IPS-15b (cell line): ENCODE measurements around the gene ARHGAP6.
"Not testable (repeated sequence)": the region's sequence is repeated elsewhere in the genome, so short reads cannot be mapped to it uniquely, and the experiment has no call there.

ENCODE experiments used
- H3K27me3 ChIP-seq: one replicate; pipeline ENCODE4 v1.6.1; 2013; ENCODE audit warnings: low read length; ENCODE audit not compliant: control insufficient read depth, insufficient read depth
- H3K36me3 ChIP-seq: one replicate; pipeline ENCODE4 v1.6.1; 2013; ENCODE audit warnings: low read length; ENCODE audit not compliant: control insufficient read depth, insufficient read depth
- H3K4me1 ChIP-seq: one replicate; pipeline ENCODE4 v1.6.1; 2013; ENCODE audit warnings: mild to moderate bottlenecking, low read length; ENCODE audit not compliant: control insufficient read depth, insufficient read depth
- H3K4me3 ChIP-seq: one replicate; pipeline ENCODE4 v1.5.1; 2013; ENCODE audit warnings: low read depth, low read length
- H3K9ac ChIP-seq: one replicate; pipeline ENCODE4 v1.6.1; 2013; ENCODE audit warnings: low read depth, mild to moderate bottlenecking, low read length
- H3K9me3 ChIP-seq: one replicate; pipeline ENCODE4 v1.6.1; 2013; ENCODE audit warnings: mild to moderate bottlenecking, low read length; ENCODE audit not compliant: control insufficient read depth, insufficient read depth

ARHGAP6 gene

GRCh38 chrX:11629593-11630211, 36.0 kb downstream of the ARHGAP6 start:
- H3K36me3 ChIP-seq: no peaks in the 10 kb centered on the region
- H3K9ac ChIP-seq: no peak overlapping the region
- no peaks in the 10 kb centered on the region for H3K27me3 ChIP-seq
- no peaks in the 10 kb centered on the region for H3K9me3 ChIP-seq
- H3K4me1 ChIP-seq: no peaks in the 10 kb centered on the region
- H3K4me3 ChIP-seq: no peak overlapping the region

GRCh38 chrX:11628399-11628798, 37.3 kb downstream of the ARHGAP6 start:
- Histone ChIP-seq H3K4me3 (no peak overlapping the region), H3K9ac (no peak overlapping the region), H3K4me1 (no peaks in the 10 kb centered on the region), H3K36me3 (no peaks in the 10 kb centered on the region), H3K9me3 (no peaks in the 10 kb centered on the region), H3K27me3 (no peaks in the 10 kb centered on the region)

- no peaks in the 10 kb centered on the region for H3K4me1 ChIP-seq
- no peaks in the 10 kb centered on the region for H3K36me3 ChIP-seq
- H3K4me3 ChIP-seq: no peak overlapping the region
- H3K9me3 ChIP-seq: no peaks in the 10 kb centered on the region
- H3K9ac ChIP-seq: no peak overlapping the region
- no peaks in the 10 kb centered on the region for H3K27me3 ChIP-seq
Measured at GRCh38 chrX:11626351-11626750, 39.4 kb downstream of the ARHGAP6 start.

- Histone ChIP-seq H3K27me3 (no peaks in the 10 kb centered on the region), H3K4me3 (no peak overlapping the region), H3K9me3 (no peaks in the 10 kb centered on the region), H3K9ac (no peak overlapping the region), H3K36me3 (no peaks in the 10 kb centered on the region), H3K4me1 (no peaks in the 10 kb centered on the region)
Measured at GRCh38 chrX:11619441-11619840, 46.3 kb downstream of the ARHGAP6 start.

- not testable (repeated sequence) for H3K36me3 ChIP-seq, H3K27me3 ChIP-seq, H3K4me1 ChIP-seq, H3K9me3 ChIP-seq, H3K4me3 ChIP-seq, H3K9ac ChIP-seq
Measured at GRCh38 chrX:11614253-11614652, 51.5 kb downstream of the ARHGAP6 start.

GRCh38 chrX:11611965-11612364, 53.8 kb downstream of the ARHGAP6 start:
- H3K27me3 ChIP-seq: no peaks in the 10 kb centered on the region
- H3K4me1 ChIP-seq: no peaks in the 10 kb centered on the region
- H3K9ac ChIP-seq: no peak overlapping the region
- peaks cover 3% of the 10 kb centered on the region for H3K9me3 ChIP-seq
- no peak overlapping the region for H3K4me3 ChIP-seq
- H3K36me3 ChIP-seq: no peaks in the 10 kb centered on the region

GRCh38 chrX:11611161-11611560, 54.6 kb downstream of the ARHGAP6 start:
- no peaks in the 10 kb centered on the region for H3K36me3 ChIP-seq
- no peak overlapping the region for H3K4me3 ChIP-seq
- H3K9me3 ChIP-seq: peaks cover 3% of the 10 kb centered on the region
- H3K9ac ChIP-seq: no peak overlapping the region
- no peaks in the 10 kb centered on the region for H3K27me3 ChIP-seq
- H3K4me1 ChIP-seq: no peaks in the 10 kb centered on the region

- no peaks in the 10 kb centered on the region for H3K4me1 ChIP-seq
- H3K27me3 ChIP-seq: no peaks in the 10 kb centered on the region
- no peak overlapping the region for H3K9ac ChIP-seq
- no peak overlapping the region for H3K4me3 ChIP-seq
- H3K9me3 ChIP-seq: peaks cover 3% of the 10 kb centered on the region
- H3K36me3 ChIP-seq: no peaks in the 10 kb centered on the region
Measured at GRCh38 chrX:11609109-11609508, 56.6 kb downstream of the ARHGAP6 start.

GRCh38 chrX:11606408-11606807, 59.3 kb downstream of the ARHGAP6 start:
- Histone ChIP-seq H3K4me1 (no peaks in the 10 kb centered on the region), H3K9ac (no peak overlapping the region), H3K36me3 (no peaks in the 10 kb centered on the region), H3K4me3 (no peak overlapping the region), H3K27me3 (no peaks in the 10 kb centered on the region), H3K9me3 (peaks cover 3% of the 10 kb centered on the region)

GRCh38 chrX:11600578-11600977, 65.1 kb downstream of the ARHGAP6 start:
- no peaks in the 10 kb centered on the region for H3K27me3 ChIP-seq
- H3K36me3 ChIP-seq: no peaks in the 10 kb centered on the region
- H3K9me3 ChIP-seq: no peaks in the 10 kb centered on the region
- H3K4me1 ChIP-seq: no peaks in the 10 kb centered on the region
- H3K9ac ChIP-seq: no peak overlapping the region
- H3K4me3 ChIP-seq: no peak overlapping the region

GRCh38 chrX:11597479-11597878, 68.2 kb downstream of the ARHGAP6 start:
- Histone ChIP-seq H3K27me3 (no peaks in the 10 kb centered on the region), H3K36me3 (no peaks in the 10 kb centered on the region), H3K4me1 (no peaks in the 10 kb centered on the region), H3K9me3 (no peaks in the 10 kb centered on the region), H3K9ac (no peak overlapping the region), H3K4me3 (no peak overlapping the region)

GRCh38 chrX:11591723-11592346, 73.9 kb downstream of the ARHGAP6 start:
- H3K36me3 ChIP-seq: no peaks in the 10 kb centered on the region
- no peaks in the 10 kb centered on the region for H3K27me3 ChIP-seq
- no peaks in the 10 kb centered on the region for H3K4me1 ChIP-seq
- no peak overlapping the region for H3K9ac ChIP-seq
- H3K9me3 ChIP-seq: no peaks in the 10 kb centered on the region
- H3K4me3 ChIP-seq: no peak overlapping the region
